ENCODE measurements around the gene CELF2. TPM values are rescaled to one million over a fixed set of nuclear protein-coding genes. Genes with fewer than 3 reads are reported as not detected.

The CELF2 gene
- total RNA-seq, 4 donors from 2014 or later = 30.0 to 56.6 (median 43.3) TPM

DNA sequence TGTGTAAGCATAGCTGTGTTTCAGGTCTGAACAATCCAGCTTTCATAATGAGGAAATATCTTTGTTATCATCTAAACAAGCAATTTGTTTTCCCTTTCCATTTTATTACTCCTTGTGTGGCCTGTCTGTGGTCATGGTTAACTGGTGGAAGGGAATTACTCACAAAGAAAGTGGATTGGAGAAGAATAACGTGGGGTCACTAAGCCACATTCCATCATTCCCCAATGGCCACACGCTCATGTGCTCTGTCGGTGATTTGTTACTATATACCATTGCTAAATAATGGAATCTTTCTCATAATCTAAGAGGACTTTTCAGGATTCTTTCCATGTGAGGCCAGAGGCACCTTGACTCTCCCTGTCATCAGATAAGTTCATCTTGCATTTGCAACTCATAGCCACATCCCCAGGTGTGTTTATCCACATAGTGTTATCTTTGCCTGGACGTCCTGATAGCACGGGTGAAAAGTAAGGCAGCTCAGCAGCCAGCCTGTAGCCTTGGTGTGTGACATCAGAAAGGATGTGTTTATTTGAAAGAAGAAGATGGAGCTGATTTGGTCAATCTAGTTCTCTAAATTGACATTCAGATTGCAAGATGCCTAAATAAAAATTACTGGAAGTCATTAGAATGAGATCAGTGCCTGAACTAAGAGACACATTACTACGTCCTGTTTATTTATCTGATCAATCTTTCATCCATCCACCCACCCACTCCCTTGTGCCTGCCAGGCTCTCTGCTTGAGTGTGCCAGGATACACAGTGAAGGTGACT lies 128.9 kb downstream of the CELF2 start:
- H3K27ac ChIP-seq = no peak overlapping the region

GRCh38 chr10:11147722-11148121 lies 130.1 kb downstream of the CELF2 start:
- peak overlapping the region; percentile 42 to 66 (median 54) for H3K27ac ChIP-seq
- H3K4me3 ChIP-seq = no peak overlapping the region
- peak in 1 of 5 experiments; percentile 17 for TF ChIP-seq CTCF (IDR thresholded peaks at IDR 0.05 in 4 of 5, conservative IDR thresholded peaks at IDR 0.05 in 1 of 5)
- no peak for TF ChIP-seq POLR2A (IDR thresholded peaks at IDR 0.05)
- no peaks in the 10 kb centered on the region for H3K36me3 ChIP-seq
- ATAC-seq (peak; percentile 49 to 59), DNase-seq (peak in 1 of 2 donors; percentile 35)
- in situ Hi-C loops (cut with MboI; ENCODE audit: low sequenced_read_pairs in 4 of 4) (no loop called here), intact Hi-C loops (cut with DNase I; ENCODE audit: low total_unique reads) (loop anchor here (5.0 kb wide), 1 partner anchor 45 kb away; no protein-coding TSS in a partner anchor)
- H3K27me3 ChIP-seq = no peaks in the 10 kb centered on the region
- no peaks in the 10 kb centered on the region for H3K9me3 ChIP-seq
- H3K4me1 ChIP-seq = peaks cover 46 to 55% of the 10 kb centered on the region in 2 donors

More for the DNA sequence above, 128.9 kb downstream of the CELF2 start:
- TF ChIP-seq POLR2A (IDR thresholded peaks at IDR 0.05) (no peak), CTCF (IDR thresholded peaks at IDR 0.05 in 4 of 5, conservative IDR thresholded peaks at IDR 0.05 in 1 of 5) (no peak)
- intact Hi-C loops (cut with DNase I; ENCODE audit: low total_unique reads) (loop anchor here (5.0 kb wide), 1 partner anchor 46 kb away; no protein-coding TSS in a partner anchor), in situ Hi-C loops (cut with MboI; ENCODE audit: low sequenced_read_pairs in 4 of 4) (no loop called here)
- Histone ChIP-seq H3K9me3 (no peaks in the 10 kb centered on the region), H3K36me3 (no peaks in the 10 kb centered on the region), H3K27me3 (no peaks in the 10 kb centered on the region), H3K4me1 (peaks cover 42 to 49% of the 10 kb centered on the region in 2 donors), H3K4me3 (no peak overlapping the region)
- ATAC-seq (no peak), DNase-seq (no peak)

DNA sequence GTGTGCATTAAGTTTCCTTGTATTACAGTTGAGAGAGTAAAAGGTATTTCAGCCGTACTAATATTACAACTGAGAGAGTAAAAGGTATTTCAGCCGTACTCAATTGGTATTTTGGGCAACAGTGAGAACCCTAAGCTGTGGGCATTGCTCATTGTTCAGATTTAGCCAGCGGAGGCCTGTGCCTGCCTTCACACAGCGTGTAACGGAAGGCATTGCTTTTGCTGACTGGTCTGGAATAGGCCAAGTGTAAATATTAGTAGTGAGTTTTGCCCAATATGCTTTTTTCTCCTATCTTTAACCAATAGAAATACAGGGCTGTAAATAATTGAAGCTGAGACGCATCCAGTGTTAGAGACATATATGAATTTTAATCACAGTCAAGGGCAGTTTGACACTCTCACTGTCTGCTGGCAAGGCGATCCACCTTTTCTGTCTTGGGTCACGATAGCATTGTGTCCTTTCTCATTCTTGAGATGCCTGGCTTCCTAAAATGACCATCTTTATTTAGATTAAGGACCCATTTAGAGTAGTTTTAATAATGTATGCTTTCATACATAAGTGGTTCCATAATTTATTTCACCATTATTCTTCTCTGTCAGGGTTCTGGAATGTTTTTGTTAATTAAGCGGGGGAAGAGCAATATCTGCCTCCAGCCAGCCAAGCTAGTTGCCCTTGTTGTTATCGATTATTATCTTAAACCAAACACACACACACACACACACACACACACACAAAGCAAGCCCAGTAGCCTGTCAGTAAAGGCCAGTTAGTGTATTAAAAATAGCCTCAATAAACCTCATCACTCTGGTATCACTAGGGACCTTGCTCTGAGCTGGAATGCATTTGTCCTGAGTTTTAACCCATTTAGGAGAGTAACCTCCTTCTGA lies 130.7 kb downstream of the CELF2 start:
- DNase-seq (peak in 1 of 2 donors; percentile 41), ATAC-seq (peak; percentile 82 to 85)
- intact Hi-C loops (cut with DNase I; ENCODE audit: low total_unique reads) = loop anchor here (5.0 kb wide), 1 partner anchor 44 kb away; no protein-coding TSS in a partner anchor
- Histone ChIP-seq H3K27ac (peak overlapping the region; percentile 42 to 66 (median 54)), H3K4me1 (peaks cover 46 to 55% of the 10 kb centered on the region in 2 donors), H3K4me3 (no peak overlapping the region), H3K36me3 (no peaks in the 10 kb centered on the region), H3K9me3 (no peaks in the 10 kb centered on the region), H3K27me3 (no peaks in the 10 kb centered on the region)
- no peak for TF ChIP-seq POLR2A (IDR thresholded peaks at IDR 0.05)
- no peak for TF ChIP-seq CTCF (IDR thresholded peaks at IDR 0.05 in 4 of 5, conservative IDR thresholded peaks at IDR 0.05 in 1 of 5)
- in situ Hi-C loops (cut with MboI; ENCODE audit: low sequenced_read_pairs in 4 of 4) = no loop called here

DNA sequence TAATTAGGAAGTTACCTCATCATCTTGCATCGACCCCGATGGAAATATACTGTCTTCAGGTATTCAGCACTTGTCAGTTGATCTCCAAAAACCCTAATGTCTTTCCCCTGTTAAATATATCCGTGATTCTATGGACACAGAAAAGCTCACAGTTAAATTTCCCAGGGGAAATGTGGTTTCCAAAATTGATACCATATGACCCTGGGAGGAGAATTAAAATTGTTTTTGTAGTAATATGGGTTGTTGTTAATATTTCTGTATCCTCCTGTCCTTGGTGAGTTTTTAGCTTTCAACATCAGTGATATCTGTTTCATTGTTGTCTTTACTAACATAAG lies 132.1 kb downstream of the CELF2 start:
- DNase-seq (no peak), ATAC-seq (no peak)
- H3K36me3 ChIP-seq = no peaks in the 10 kb centered on the region
- intact Hi-C loops (cut with DNase I; ENCODE audit: low total_unique reads) (loop anchor here (5.0 kb wide), 1 partner anchor 43 kb away; no protein-coding TSS in a partner anchor), in situ Hi-C loops (cut with MboI; ENCODE audit: low sequenced_read_pairs in 4 of 4) (no loop called here)
- TF ChIP-seq CTCF (IDR thresholded peaks at IDR 0.05 in 4 of 5, conservative IDR thresholded peaks at IDR 0.05 in 1 of 5) (no peak), POLR2A (IDR thresholded peaks at IDR 0.05) (no peak)
- no peaks in the 10 kb centered on the region for H3K9me3 ChIP-seq
- H3K27ac ChIP-seq = no peak overlapping the region
- H3K27me3 ChIP-seq = no peaks in the 10 kb centered on the region
- H3K4me1 ChIP-seq = peaks cover 45 to 54% of the 10 kb centered on the region in 2 donors
- no peak overlapping the region for H3K4me3 ChIP-seq
